Measurements from ENCODE around the gene MPP2. TPM values are rescaled to one million over a fixed set of nuclear protein-coding genes. Genes with fewer than 3 reads are reported as not detected.

Gene MPP2
- total and polyA plus RNA-seq, 9 of the 15 experiments (the other 6 are each of a cell fraction or from before 2014, with no cell fraction given), result 0.04 to 1.0 (median 0.24) TPM

DNA sequence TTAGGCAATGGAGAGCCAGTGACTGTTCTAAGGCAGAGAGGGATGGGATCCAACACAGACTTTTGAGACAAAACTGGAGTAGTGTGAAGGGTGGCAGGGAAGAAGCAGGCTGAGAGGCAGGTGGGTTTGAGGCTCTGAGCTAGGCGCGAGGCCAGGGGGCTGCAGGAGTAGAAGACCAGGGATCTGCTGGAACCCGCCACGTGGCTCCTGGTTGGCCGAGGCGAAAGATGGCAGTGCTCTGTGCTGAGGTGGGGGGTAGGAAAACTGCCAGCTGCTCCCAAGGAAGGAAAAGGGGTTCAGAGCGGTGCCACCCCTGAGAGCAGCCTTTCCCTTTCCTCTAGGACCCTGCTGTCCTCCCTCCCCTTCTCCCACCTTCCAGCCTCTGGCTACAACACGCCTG is 54.8 kb downstream of the MPP2 start:
- ATAC-seq (no peak), DNase-seq (ENCODE audit: extremely low read depth in 1 of 4, low spot score in 3 of 4) (no peak), FAIRE-seq (no peak)
- intact Hi-C loops (cut with micrococcal nuclease), result no loop called here
- CTCF ChIA-PET (ENCODE audit: low intra/inter-chr PET ratio), result no interaction called here
- no peak overlapping the region; a peak in 1 of 4 replicates for H3K9ac ChIP-seq (ENCODE audit: insufficient read depth in 1 of 2, low read depth in 2 of 2, low read length in 2 of 2)
- H3K27me3 ChIP-seq (ENCODE audit: control insufficient read depth in 2 of 2, insufficient read depth in 2 of 2, low read length in 2 of 2), result peaks cover 46 to 80% of the 10 kb centered on the region in 2 experiments
- no peak overlapping the region for H3K27ac ChIP-seq (ENCODE audit: extremely low read depth, low read depth, low read length)
- no peak overlapping the region for H2AFZ ChIP-seq (ENCODE audit: low read depth, low read length)
- no peaks in the 10 kb centered on the region for H3K79me2 ChIP-seq (ENCODE audit: control insufficient read depth, insufficient read depth, low read length)
- peaks cover 3% of the 10 kb centered on the region; the same call in 1 of the 2 replicates for H4K20me1 ChIP-seq (replicated peaks; ENCODE audit: control insufficient read depth, insufficient read depth, low read length)
- POLR2A ChIA-PET, result interaction anchor here (1.5 kb wide), 1 partner anchor 14 kb away, joined by 7 read pairs; no protein-coding TSS in a partner anchor
- 8% methylated on average over 8 of the region's 8 CpGs for WGBS (ENCODE audit: insufficient coverage, low coverage, missing lambda C conversion rate)
- H3K36me3 ChIP-seq (ENCODE audit: control insufficient read depth, insufficient read depth, low read length), result no peaks in the 10 kb centered on the region
- H3K4me1 ChIP-seq (replicated peaks in 1 of 2; ENCODE audit: control insufficient read depth in 2 of 2, insufficient read depth in 2 of 2, low read length in 2 of 2), result no peaks in the 10 kb centered on the region; a peak in 1 of 5 replicates
- no peak overlapping the region for H3K4me2 ChIP-seq (ENCODE audit: insufficient read depth, low read length)
- no TSS peak for BruUV-seq (replicated peaks)
- H3K9me3 ChIP-seq (replicated peaks; ENCODE audit: control insufficient read depth, insufficient read depth, low read depth, low read length), result no peaks in the 10 kb centered on the region
- TF ChIP-seq TBL1XR1 (IDR thresholded peaks at IDR 0.05; ENCODE audit: low read length in 2 of 2), result no peak
- no peak for TF ChIP-seq ZNF780A (CRISPR knock-in tag; IDR thresholded peaks at IDR 0.05)
- TF ChIP-seq, protein P1, sequence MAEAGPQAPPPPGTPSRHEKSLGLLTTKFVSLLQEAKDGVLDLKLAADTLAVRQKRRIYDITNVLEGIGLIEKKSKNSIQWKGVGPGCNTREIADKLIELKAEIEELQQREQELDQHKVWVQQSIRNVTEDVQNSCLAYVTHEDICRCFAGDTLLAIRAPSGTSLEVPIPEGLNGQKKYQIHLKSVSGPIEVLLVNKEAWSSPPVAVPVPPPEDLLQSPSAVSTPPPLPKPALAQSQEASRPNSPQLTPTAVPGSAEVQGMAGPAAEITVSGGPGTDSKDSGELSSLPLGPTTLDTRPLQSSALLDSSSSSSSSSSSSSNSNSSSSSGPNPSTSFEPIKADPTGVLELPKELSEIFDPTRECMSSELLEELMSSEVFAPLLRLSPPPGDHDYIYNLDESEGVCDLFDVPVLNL (CRISPR knock-in tag; IDR thresholded peaks at IDR 0.05; ENCODE audit: low read depth), result no peak
- no peak for TF ChIP-seq POLR2A (conservative IDR thresholded peaks at IDR 0.05)
- no peak for TF ChIP-seq ZNF436 (CRISPR knock-in tag; IDR thresholded peaks at IDR 0.05)
- no peak for TF ChIP-seq CHCHD3 (CRISPR knock-in tag; IDR thresholded peaks at IDR 0.05)
- TF ChIP-seq, protein P2, sequence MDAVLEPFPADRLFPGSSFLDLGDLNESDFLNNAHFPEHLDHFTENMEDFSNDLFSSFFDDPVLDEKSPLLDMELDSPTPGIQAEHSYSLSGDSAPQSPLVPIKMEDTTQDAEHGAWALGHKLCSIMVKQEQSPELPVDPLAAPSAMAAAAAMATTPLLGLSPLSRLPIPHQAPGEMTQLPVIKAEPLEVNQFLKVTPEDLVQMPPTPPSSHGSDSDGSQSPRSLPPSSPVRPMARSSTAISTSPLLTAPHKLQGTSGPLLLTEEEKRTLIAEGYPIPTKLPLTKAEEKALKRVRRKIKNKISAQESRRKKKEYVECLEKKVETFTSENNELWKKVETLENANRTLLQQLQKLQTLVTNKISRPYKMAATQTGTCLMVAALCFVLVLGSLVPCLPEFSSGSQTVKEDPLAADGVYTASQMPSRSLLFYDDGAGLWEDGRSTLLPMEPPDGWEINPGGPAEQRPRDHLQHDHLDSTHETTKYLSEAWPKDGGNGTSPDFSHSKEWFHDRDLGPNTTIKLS (IDR thresholded peaks at IDR 0.05; ENCODE audit: borderline replicate concordance, low read depth), result no peak
- no peak for TF ChIP-seq RB1 (IDR thresholded peaks at IDR 0.05; ENCODE audit: low read depth)
- no peaks in the 10 kb centered on the region for H3K9me1 ChIP-seq (ENCODE audit: control insufficient read depth, insufficient read depth, low read length)
- no peak overlapping the region for H3K4me3 ChIP-seq
- in situ Hi-C loops (cut with MboI), result no loop called here

Data from K562 (cell line).